NCI-H187 (cell line): ENCODE data around the gene GRIP2.

Experiments
- DNase-seq, 2 experiments: peaks; one replicate each; lab custom pipeline; 2025; lab: John Stamatoyannopoulos, UW

Gene GRIP2

GRCh38 chr3:14561051-14561960 is 21.2 kb upstream of the GRIP2 start:
- DNase-seq, result no peak

- DNase-seq, result no peak
These were observed 20.0 kb upstream of the GRIP2 start for GRCh38 chr3:14560110-14560509.

GRCh38 chr3:14558029-14558428 is 17.9 kb upstream of the GRIP2 start:
- DNase-seq, result no peak

- DNase-seq, result no peak
These were observed 15.7 kb upstream of the GRIP2 start for GRCh38 chr3:14555835-14556234.

- DNase-seq, result no peak
These were observed 14.6 kb upstream of the GRIP2 start for GRCh38 chr3:14554715-14555114.

- DNase-seq, result no peak
These were observed 13.7 kb upstream of the GRIP2 start for GRCh38 chr3:14553871-14554270.

- no peak for DNase-seq
These were observed 12.6 kb upstream of the GRIP2 start for GRCh38 chr3:14552717-14553116.

- DNase-seq, result no peak
These were observed 12.0 kb upstream of the GRIP2 start for GRCh38 chr3:14552041-14552648.

GRCh38 chr3:14550651-14551611 is 10.8 kb upstream of the GRIP2 start:
- DNase-seq, result no peak

GRCh38 chr3:14550181-14550580 is 10.0 kb upstream of the GRIP2 start:
- no peak for DNase-seq

- DNase-seq, result no peak
These were observed 9.2 kb upstream of the GRIP2 start for GRCh38 chr3:14549256-14549919.

- DNase-seq, result no peak
These were observed 8.2 kb upstream of the GRIP2 start for GRCh38 chr3:14548321-14548729.

GRCh38 chr3:14547693-14548092 is 7.6 kb upstream of the GRIP2 start:
- DNase-seq, result no peak

- no peak for DNase-seq
These were observed 5.9 kb upstream of the GRIP2 start for GRCh38 chr3:14546041-14546440.

GRCh38 chr3:14545251-14545635 is 5.1 kb upstream of the GRIP2 start:
- DNase-seq, result no peak

- DNase-seq, result no peak
These were observed 4.4 kb upstream of the GRIP2 start for GRCh38 chr3:14544282-14545250.

GRCh38 chr3:14543446-14543845 is 3.3 kb upstream of the GRIP2 start:
- DNase-seq, result no peak

GRCh38 chr3:14542656-14543055 is 2.5 kb upstream of the GRIP2 start:
- DNase-seq, result no peak

GRCh38 chr3:14541646-14542045 is 1.5 kb upstream of the GRIP2 start:
- no peak for DNase-seq

- no peak for DNase-seq
These were observed 761 bp upstream of the GRIP2 start for GRCh38 chr3:14540821-14541385.
